Sciatic nerve (tissue), 2 donors: ENCODE results near the gene APOL6. TPM values are rescaled to one million over a fixed set of nuclear protein-coding genes. Genes with fewer than 3 reads are reported as not detected.
"Not testable (repeated sequence)": the region's sequence is repeated elsewhere in the genome, so short reads cannot be mapped to it uniquely, and the experiment has no call there.

Experiments used
- ATAC-seq: fragments of 200-7000 bp; cut with Tn5 transposase; one replicate; pipeline ENCODE4 v1.9.1; 2020; ENCODE audit warnings: mild to moderate bottlenecking, moderate library complexity
- DNase-seq: peaks from one replicate; pipeline ENCODE4 v3.0.0-alpha.2; 2020; ENCODE audit warnings: low spot score
- intact Hi-C: fragments of 100-400 bp; cut with DNase I; formaldehyde crosslinking; loops from one replicate; pipeline ENCODE4 v1.14.2; 2022
- total RNA-seq: library from RNA; stranded (reverse); fragmentation: NEBNext Ultra II Directional; extraction: Animal tissue kit (Norgen Biotek cat#: 25700); gene quantifications from one replicate; pipeline ENCODE4 v1.2.1, GENCODE V29; 2021
- donor health status: DM: no; HTN: no; CAD: no.
- donor health status: DM: no; HTN: no; CAD: no.

The APOL6 gene
- total RNA-seq, 1 donor from 2014 or later, result 16.4 TPM

DNA sequence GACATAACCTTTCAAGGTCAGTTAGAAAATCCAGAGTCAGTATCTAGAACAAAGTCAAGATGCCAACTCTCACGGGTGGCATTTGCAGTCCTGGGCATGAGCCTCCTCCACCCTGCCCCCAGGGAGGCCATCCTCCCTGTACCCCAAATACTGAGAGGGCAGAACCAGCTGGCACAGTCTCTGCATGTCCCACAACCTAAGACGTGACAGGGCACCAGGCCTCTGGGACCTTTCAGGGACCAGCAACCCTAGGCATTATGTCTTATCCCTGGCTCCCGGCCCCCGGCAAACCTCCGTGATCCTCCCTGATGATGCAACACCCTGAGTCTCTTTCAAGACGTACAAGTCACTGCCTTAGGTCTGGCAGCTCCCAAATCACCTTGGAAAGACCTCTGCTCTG is 33.1 kb upstream of the APOL6 start:
- ATAC-seq (no peak), DNase-seq (no peak)
- intact Hi-C loops, result no loop called here

DNA sequence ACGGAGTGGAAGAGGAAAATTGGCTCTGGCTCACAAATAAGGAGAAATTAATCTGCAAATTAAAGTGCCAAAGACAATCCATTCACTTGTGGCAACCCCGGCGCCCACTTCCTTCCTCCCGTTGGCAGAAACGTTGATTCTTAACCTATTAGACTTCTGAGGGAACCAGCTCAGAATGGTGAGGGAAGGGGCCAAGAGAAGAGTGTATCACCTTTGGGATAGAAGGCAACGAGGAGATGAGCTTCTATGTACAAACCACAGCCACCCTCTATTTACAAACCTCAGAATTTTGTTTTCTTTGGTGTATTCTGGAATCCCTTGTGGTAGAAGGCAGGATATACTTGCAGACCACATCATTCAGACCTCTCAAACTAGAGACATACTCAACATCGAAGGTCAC is 32.2 kb upstream of the APOL6 start:
- DNase-seq (no peak), ATAC-seq (no peak)
- intact Hi-C loops, result no loop called here

DNA sequence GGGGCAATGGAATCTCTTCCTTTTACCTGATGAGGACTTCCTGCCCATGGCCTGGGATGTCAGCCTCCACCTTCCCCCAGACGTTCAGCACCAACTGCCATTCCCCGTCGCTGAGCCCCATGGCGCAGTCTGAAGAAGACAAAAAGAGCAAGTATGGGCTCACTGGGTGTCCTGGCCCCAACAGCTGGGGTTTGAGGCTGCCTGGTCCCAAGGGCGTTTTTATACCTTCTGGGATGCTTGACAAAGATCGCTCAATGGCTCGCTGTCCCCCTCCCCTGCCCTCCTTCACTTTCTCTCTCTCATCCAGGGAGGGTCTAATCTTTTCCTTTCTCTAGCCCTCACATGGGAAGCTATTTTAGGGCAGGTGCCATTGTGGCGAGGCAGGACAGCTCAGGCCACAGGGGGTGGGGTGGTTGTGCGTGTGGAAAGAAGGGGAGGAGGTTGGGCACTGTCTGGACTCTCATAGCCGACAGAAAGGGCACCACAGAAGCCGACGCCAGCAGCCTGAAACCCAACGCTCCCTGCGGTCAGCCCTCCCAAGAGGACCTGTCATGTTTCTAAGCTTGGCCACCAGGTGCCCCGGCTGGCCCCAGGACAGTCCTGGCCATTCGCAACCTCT is 31.0 kb upstream of the APOL6 start, which contains the start of gene MB:
Gene MB (minus strand): TSS at position 193 of the 619 bp plus-strand sequence. CDS start 72 bp downstream, at position 121.
- DNase-seq (no peak), ATAC-seq (no peak)
- intact Hi-C loops, result no loop called here

DNA sequence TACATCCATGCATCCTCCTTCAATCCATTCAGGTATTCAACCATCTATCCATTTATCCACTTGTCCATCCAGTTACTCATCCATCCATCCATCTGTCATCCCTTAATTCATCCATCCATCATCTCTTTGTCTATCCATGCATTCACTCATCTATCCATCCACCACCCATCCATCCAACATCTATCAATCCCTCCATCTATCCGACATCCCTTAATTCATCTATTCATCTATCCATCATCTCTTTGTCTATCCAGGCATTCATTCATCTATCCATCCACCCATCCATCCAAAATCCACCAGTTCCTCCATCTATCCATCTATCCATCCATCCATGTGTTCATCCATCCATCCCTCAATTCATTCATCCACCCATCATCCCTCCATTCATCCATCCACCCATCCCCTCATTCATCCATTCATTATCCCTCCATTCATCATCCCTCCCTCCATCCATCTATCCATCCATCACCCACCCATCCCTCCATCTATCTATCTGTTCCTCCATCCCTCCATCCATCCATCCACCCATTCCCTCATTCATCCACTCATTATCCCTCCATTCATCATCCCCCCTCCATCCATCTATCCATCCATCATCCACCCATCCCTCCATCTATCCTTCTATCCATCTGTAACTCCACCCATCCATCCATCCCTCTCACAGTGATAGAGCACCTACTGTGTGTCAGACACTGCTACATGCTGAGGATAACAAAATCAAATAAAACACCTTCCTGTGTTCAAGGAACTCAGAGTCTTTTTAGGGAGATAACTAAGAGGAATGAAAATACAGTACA is 29.6 kb upstream of the APOL6 start:
- ATAC-seq (no peak), DNase-seq (no peak)
- intact Hi-C loops, result no loop called here

DNA sequence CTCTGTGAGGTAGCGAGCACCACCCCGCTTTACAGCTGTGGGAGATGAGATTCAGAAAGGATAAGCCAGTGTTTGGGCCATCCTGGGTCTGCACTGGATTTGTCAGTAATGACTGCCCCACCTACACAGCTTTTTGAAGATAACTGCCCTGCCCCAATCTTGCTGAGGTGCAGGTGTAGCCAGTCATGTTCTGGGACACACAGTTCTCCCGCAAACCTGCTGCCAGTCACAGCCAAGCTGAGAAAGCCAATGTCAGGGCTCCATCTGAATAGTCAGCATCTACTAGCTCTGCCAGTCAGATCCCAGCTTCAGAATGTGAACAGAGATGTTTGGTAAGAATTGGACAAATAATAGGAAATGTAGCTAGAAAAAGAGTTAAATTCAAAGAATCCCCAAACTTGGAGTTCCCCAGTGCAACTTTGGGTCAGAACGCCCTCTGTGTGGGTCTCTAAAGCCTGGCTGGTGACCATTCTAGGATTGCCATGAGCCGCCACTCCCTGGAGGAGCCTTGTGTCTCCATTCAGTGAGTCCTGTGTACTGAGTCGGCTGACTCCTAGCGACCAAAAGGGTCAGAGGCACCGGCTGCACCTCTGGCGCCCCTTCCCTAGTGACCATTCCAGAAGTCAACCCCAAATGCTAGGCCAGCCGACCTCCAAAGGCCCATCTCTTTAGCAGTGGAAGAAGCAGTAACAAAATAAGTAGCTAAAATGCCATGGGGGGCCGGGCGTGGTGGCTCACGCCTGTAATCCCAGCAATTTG is 28.7 kb upstream of the APOL6 start:
- ATAC-seq (no peak), DNase-seq (no peak)
- intact Hi-C loops, result loop anchor here (10.0 kb wide), 1 partner anchor 305 kb away; no protein-coding TSS in a partner anchor

DNA sequence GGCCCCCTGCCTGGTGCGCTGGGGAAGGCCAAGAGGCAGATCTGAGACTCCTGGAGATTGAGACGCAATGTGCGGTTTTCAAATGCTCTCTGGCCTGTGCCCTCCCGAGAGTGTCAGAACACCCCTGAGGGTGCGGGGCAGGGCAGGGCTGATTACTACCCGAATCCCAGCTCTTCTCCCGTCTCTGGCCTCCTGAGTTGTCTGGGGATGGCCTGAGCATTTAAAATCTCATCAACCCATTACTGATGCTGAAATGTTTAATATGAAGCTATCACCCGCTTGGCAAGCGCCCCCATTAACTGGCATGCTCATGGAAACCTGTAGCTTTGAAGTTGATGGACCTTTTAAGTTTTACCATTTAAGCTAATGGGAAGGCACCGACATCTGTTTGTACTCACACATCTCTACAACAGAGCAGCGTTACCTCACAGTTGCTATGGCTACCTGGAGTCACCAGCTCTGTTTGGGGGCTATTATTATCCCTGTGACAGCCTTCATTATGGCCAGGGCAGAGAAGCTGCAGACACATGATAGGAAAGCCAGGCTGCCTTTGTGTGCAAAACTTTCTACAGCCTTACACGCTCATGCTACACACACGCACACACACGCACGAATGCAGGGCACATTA is 27.5 kb upstream of the APOL6 start:
- ATAC-seq (peak; percentile 52), DNase-seq (no peak)
- intact Hi-C loops, result loop anchor here (10.0 kb wide), 1 partner anchor 304 kb away; no protein-coding TSS in a partner anchor

DNA sequence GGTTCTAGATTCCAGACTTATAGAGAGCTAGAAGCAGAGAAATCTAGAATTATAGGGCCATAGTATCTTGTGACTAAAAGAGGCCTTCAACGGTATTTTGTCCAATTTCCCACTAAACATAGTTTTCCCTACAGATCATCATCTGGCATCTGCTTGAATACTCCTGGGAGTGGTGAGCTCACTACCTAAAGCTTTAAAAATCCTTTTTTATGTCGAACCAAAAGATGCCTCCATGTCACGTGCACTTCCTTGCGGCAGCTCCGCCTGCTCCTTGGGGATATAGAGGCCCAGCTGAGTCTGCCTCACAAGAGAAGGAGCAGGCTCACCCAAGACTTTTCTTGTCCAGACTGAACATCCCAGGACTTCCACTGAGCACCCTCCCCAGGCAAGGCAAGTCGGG is 26.8 kb upstream of the APOL6 start:
- no peak for DNase-seq
- no peak for ATAC-seq
- intact Hi-C loops, result loop anchor here (10.0 kb wide), 1 partner anchor 303 kb away; no protein-coding TSS in a partner anchor

DNA sequence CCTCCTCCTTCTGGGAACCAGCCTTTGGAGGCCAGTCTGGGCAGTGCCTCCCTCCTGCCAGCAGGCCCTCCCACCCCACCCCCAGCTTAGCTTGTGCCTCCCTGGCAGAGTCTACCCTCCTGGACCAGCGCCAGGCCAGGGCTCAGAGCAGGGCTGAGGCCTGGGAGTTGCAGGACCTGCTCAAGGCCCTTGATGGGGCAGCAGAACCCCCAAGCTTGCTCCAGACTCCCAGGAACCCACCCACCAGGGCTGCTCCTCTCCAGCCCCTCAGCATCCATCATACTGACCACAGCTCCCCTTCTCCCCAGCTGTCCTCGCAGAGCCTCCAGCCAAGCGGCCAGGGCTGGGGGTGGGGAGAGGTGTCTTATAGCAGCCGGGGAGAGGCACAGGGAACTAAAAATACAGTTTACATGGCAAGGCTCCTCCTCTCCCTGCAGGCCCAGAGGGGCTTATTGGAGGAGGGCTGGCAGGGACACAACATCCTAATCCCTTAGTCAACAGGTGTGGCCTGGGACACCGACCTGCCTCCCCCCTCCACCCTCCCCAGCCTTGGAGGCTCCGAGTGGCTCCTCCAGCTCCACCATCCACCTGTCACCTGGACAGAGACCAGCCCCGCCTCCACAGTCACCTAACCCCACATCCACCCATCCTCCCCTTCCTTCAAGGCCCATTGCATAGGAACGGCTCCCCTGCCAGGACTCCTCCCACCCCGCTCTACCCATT is 25.9 kb upstream of the APOL6 start:
- peak; percentile 14 for ATAC-seq
- no peak for DNase-seq
- intact Hi-C loops, result loop anchor here (10.0 kb wide), 1 partner anchor 302 kb away; no protein-coding TSS in a partner anchor

DNA sequence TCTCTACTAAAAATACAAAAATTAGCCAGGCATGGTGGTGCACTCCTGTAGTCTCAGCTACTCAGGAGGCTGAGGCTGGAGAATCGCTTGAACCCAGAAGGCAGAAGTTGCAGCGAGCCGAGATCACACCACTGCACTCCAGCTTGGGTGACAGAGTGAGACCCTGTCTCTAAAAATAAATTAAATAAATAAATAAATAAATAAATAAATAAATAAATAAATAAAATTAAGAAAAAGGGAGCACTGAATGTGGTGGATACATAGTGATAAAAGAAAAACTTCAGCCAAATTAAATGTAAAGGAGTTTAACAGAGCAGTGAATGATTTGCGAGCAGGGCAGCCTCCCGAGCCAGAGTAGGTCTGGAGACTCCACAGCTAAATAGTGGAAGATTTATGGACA is 24.4 kb upstream of the APOL6 start:
- not testable (repeated sequence) for ATAC-seq, DNase-seq
- intact Hi-C loops, result loop anchor here (10.0 kb wide), 1 partner anchor 301 kb away; no protein-coding TSS in a partner anchor

DNA sequence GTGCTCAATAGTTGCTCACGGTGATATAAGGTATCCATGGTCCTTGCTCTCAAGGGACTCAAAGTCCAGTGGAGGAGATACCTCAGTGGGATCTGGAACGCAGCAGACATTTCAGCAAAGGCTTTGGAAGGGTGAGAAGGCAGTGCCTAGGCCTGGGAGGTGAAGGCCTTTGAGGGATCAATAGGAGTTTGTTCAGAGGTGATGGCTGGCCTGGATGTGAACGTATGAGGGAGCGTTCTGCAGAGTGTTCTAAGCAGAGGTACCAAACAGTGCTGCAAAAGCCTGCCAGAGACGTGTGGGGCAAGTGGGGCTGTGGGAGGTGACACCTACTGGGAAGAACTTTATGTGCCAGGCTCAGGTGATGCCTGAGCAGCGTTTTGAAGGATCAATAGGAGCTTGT is 23.7 kb upstream of the APOL6 start:
- ATAC-seq (no peak), DNase-seq (no peak)
- intact Hi-C loops, result loop anchor here (10.0 kb wide), 1 partner anchor 300 kb away; no protein-coding TSS in a partner anchor

DNA sequence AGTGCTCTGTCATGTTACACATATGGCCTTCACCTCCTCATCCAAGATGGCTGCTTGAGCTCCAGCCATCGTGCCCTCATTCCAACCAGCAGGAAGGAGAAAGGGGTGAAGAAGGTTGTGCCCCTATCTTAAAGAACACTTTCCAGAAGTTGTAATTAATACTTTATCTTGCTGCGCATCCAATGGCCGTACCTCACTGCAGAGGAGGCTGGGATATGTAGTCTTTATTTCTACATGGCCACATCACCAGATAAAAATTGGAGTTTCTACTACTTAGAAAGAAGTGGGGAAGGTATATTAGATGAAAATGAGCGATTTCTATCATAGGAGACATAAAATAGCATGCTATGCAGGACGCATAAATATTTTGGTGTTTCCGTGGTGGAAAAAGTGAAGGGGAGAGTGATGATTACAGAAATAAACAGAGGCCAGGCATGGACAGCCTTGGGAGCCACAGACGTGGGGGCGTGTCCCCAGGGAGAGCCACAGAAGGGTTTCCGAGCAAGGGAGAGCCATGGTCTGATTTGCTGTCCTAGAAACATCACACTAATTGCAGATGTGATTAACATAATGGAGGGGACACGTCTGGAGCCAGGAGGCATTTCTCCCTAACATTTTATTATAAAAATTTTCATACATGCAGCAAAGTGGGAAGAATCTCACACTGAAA is 22.3 kb upstream of the APOL6 start:
- DNase-seq (no peak), ATAC-seq (no peak)
- intact Hi-C loops, result loop anchor here (5.0 to 10.0 kb wide), 2 partner anchors 299 to 496 kb away; no protein-coding TSS in a partner anchor

DNA sequence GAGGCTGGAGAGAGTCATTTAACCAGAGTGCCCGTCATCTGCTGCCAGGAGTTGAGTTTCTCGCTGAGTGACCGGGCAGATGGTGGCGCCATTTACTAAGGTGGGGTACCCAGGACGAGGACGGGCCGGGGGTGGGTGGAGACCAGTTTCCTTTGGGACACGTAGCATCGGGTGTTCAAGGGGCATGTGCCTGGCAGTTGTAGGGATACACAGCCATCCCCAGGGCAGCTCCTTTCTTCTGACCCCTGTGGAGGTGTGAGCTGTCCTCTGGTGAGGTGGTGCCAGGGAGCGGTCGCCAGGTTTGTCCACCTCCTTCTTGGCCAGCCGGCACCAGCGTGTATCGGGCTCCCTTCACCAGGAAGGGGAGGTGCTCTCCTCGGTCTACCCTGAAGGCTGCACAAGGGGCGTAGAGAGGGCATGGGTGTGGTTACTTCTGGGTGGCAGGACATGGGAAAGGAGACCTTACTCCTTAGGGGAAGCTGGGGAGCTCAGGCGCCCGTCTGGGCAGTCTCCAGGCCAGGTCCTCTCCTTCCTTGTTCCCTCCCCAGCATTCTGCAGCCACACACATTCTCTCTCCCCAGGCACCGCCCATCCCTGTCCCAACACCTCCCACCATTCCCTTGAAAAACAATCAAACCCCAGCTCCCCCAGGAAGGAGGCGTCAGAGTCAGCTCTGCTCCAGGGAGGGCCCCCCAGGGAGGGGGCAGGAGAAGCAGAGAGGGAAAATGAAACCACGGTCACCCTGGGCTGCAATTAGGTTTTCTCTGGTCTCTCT is 20.8 kb upstream of the APOL6 start:
- DNase-seq (peak; percentile 86), ATAC-seq (peak; percentile 83)
- intact Hi-C loops, result loop anchor here (5.0 to 10.0 kb wide), 2 partner anchors 297 to 495 kb away; no protein-coding TSS in a partner anchor

DNA sequence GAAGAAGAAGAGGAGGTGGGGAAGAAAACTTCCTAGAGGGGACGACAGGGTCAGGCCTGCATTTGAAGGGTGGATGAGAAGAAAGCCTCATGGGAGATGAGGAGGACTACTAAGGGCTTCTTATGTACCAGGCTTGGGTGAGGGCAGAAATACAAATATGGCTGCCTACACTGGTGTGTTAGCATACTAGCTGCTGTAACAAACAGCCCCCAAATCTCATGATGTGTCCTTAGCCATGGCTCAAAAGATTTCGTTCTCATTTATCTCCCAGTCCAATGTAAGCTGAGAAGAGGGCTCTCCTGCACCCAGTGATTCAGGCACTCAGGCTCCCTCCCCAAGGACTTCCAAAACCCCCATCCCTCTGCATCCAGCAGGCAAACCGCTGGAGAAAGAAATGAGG is 19.5 kb upstream of the APOL6 start:
- DNase-seq (no peak), ATAC-seq (no peak)
- intact Hi-C loops, result loop anchor here (5.0 to 10.0 kb wide), 2 partner anchors 296 to 494 kb away; no protein-coding TSS in a partner anchor

DNA sequence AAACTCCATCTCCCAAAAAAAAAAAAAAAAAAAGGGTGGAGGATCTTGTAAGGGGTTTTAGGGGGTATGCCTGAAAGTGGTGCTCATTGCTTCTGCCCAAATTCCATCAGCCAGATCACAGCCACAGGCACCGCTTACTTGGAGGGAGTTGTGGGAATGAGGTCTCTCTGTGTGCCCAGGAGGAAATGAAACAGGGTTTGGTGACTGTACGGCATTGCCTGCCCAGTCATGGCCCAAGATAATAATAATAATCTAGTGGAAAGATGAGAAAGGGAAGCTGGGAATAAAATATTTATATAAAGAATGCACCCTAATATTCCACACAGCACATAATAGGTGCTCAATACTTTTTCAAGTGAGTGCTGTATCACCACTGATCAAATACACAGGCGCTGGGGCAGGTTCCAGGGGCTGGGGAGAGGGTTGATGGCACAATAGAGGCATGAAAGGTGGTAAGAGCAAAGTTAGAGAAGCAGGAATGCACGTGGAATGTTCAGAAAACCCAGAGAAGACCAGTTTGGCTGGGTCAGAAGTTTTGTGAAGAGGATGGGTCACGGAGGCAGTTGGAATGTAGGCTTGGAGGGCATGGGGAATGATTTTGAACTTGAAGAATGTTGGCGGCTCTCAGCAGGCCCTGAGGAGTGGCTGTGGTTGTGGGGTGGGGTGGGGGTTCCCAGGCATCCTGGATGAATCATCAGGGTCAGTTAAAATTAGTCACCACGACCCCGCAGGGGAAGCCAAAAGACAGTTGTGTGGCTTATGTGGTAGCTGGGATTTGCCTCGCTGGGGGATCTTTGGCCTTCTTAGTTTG is 18.6 kb upstream of the APOL6 start:
- intact Hi-C loops, result loop anchor here (5.0 to 10.0 kb wide), 2 partner anchors 295 to 493 kb away; no protein-coding TSS in a partner anchor
- ATAC-seq, result peak; percentile 75
- DNase-seq, result peak; percentile 83

DNA sequence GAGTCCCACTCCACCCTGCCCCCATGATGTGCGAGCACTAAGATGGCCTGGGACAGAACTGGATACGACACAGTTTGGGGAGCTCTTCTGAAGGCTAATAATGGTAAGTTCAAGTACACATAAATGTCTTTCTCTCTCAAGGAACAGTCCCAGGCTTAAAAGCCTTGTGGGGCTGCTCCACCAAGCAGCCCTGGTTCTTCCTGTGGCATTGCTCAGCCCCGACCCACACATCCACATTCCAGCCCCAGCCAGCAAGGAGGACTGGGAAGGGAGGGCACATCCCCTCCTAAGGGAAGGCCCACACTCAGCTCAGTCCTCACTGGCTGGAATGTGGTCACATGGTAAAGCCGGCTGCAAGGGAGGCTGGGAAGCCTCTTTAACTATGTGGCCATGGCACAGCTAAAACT is 17.9 kb upstream of the APOL6 start:
- ATAC-seq (no peak), DNase-seq (no peak)
- intact Hi-C loops, result no loop called here

DNA sequence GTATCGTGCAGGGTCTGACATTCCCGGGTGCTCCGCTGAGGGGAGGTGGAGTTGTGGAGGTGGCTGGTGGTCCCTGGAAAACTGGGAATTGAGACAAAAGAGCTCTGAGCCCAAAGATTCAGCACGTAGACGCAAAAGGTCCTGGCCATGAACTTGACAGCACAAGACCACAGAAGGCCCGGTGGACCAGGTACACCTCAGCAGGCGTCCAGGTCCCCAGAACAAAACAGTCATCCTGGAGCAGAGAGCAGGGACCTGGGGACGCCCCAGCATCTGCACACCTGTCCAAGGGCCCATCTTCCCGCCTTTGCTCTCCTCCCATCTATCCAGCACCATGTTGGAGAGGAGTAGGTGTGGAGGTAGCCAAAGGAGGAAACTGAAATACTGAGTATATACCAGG is 17.4 kb upstream of the APOL6 start:
- DNase-seq (peak; percentile 41), ATAC-seq (no peak)
- intact Hi-C loops, result no loop called here
